Ishikawa (cell line): Measurements from ENCODE around the gene SEC31A.

Source experiments
- CREB1 ChIP-seq: IDR thresholded peaks from 2 replicates; pipeline ENCODE4 v1.6.1; 2012; ENCODE audit warnings: low read depth
- EGR1 ChIP-seq: IDR thresholded peaks from 2 replicates; pipeline ENCODE4 v1.6.1; 2012
- EP300 ChIP-seq: IDR thresholded peaks from 2 replicates; pipeline ENCODE4 v1.6.1; 2012; ENCODE audit warnings: borderline replicate concordance
- NFIC ChIP-seq: IDR thresholded peaks from 2 replicates; pipeline ENCODE4 v1.6.1; 2012
- TEAD4 ChIP-seq: IDR thresholded peaks from 2 replicates; pipeline ENCODE4 v1.6.1; 2012
- YY1 ChIP-seq: IDR thresholded peaks from 2 replicates; pipeline ENCODE4 v1.6.1; 2012; ENCODE audit warnings: low read depth
- TF ChIP-seq, protein P1 (sequence below): IDR thresholded peaks from 2 replicates; pipeline ENCODE4 v1.6.1; 2012; ENCODE audit warnings: low read depth, mild to moderate bottlenecking
- TF ChIP-seq, protein P2 (sequence below): IDR thresholded peaks from 2 replicates; pipeline ENCODE4 v1.6.1; 2012

- TF ChIP-seq CREB1 (no peak), NFIC (peak; percentile 96), EP300 (no peak), EGR1 (no peak), YY1 (no peak), TEAD4 (no peak)
- TF ChIP-seq, protein P1, sequence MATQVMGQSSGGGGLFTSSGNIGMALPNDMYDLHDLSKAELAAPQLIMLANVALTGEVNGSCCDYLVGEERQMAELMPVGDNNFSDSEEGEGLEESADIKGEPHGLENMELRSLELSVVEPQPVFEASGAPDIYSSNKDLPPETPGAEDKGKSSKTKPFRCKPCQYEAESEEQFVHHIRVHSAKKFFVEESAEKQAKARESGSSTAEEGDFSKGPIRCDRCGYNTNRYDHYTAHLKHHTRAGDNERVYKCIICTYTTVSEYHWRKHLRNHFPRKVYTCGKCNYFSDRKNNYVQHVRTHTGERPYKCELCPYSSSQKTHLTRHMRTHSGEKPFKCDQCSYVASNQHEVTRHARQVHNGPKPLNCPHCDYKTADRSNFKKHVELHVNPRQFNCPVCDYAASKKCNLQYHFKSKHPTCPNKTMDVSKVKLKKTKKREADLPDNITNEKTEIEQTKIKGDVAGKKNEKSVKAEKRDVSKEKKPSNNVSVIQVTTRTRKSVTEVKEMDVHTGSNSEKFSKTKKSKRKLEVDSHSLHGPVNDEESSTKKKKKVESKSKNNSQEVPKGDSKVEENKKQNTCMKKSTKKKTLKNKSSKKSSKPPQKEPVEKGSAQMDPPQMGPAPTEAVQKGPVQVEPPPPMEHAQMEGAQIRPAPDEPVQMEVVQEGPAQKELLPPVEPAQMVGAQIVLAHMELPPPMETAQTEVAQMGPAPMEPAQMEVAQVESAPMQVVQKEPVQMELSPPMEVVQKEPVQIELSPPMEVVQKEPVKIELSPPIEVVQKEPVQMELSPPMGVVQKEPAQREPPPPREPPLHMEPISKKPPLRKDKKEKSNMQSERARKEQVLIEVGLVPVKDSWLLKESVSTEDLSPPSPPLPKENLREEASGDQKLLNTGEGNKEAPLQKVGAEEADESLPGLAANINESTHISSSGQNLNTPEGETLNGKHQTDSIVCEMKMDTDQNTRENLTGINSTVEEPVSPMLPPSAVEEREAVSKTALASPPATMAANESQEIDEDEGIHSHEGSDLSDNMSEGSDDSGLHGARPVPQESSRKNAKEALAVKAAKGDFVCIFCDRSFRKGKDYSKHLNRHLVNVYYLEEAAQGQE, result no peak
- TF ChIP-seq, protein P2, sequence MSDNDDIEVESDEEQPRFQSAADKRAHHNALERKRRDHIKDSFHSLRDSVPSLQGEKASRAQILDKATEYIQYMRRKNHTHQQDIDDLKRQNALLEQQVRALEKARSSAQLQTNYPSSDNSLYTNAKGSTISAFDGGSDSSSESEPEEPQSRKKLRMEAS, result no peak
Measured at GRCh38 chr4:82797040-82797404, 93.9 kb downstream of the SEC31A start.
